DMS79 (cell line): ENCODE measurements around the gene ZNF480.
"Not testable (repeated sequence)": the region's sequence is repeated elsewhere in the genome, so short reads cannot be mapped to it uniquely, and the experiment has no call there.

ENCODE experiments used
- DNase-seq: peaks from one replicate; lab custom pipeline; 2025; lab: John Stamatoyannopoulos, UW

ZNF480 gene

DNA sequence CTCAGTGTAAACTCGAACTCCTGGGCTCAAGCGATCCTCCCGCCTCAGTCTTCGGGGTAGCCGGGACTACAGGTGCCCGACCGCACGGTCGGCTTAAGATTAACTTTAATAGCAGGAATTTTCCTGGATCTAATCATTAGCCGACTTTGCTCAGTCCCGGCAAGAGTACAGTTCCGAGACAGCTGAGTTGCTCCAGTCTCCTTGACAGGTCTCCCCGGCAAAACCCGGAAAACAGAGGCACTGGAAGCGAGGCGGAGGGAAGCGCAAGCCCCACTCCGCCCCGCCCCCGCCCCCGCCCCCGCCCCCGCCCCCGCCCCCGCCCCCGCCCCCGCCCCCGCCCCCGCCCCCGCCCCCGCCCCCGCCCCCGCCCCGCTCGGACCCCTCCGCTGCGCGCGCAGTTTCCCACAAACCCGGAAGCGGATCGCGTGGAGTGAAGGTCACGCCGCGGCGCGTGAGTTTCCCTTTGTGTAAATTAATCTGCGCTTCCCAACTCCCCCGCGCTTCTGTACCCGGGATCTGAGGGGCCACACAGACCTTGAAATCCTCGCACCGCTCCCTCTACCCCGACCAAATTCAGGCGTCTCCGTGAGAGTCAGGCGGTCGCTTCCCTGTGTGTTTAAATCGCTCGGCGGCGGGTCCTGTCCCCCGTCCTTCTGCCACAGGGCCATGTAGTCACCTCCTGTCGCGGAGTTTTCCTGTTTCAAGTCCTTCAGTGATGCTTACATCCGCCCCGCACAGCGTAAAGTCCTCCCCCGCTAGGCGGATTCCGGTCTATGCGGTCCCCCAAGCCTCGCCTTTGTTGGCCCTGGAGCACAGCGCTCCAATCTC, at the start of gene ZNF480:
TSS of gene ZNF480 (plus strand) at position 397 of the 828 bp plus-strand sequence. CDS start 3,244 bp downstream, outside the sequence.
- peak; percentile 72 for DNase-seq

DNA sequence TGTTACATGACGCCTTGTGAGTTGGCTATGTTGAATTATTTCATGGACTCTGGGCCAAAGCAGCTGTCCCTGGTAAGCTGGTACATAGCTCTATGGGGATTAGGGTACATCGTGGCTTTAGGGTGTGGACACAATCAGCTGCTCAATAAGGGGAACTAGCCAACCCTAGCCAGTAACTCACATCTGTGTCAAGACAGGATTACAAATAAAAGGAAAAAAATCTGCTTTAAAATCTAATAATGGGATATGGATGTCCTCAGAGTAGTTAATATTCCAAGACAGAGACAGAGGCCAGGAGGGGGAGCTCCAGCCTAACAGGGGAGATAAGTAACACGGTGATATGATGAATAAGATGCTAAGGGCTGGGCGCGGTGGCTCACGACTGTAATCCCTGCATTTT, 48.7 kb upstream of the ZNF480 start:
- DNase-seq = no peak

DNA sequence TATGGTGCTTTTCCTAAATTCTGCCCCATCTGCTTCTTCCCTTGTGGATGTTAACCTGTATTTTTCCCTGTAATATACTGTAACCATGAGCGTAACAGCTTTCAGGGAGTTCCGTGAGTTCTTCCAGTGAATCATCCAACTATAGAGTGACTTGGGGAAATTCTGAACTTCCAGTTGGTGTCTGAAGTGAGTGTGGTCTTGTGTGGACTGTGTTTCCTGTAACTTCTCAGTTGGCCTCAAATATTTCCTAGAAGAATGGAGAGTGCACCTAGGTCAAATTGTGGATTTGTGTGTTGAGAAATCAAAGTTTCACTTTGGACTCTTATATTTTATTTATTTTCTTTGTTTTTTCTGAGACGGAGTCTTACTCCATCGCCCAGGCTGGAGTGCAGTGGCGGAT, 38.5 kb upstream of the ZNF480 start:
- no peak for DNase-seq

DNA sequence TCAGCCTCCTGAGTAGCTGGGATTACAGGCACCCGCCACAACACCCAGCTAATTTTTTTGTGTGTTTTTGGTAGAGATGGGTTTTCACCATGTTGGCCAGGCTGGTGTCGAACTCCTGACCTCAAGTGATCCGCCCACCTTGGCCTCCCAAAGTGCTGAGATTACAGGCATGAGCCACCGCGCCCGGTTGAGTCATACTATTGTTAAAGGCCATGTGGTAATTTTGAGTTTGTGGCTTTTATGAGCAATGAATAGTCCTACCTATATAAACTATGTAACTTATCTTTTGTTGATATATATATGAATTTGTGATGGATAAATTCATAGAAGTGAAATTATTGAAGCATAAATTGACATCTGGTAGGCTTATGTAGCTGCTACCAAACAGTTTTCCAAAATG, 31.4 kb upstream of the ZNF480 start:
- not testable (repeated sequence) for DNase-seq

DNA sequence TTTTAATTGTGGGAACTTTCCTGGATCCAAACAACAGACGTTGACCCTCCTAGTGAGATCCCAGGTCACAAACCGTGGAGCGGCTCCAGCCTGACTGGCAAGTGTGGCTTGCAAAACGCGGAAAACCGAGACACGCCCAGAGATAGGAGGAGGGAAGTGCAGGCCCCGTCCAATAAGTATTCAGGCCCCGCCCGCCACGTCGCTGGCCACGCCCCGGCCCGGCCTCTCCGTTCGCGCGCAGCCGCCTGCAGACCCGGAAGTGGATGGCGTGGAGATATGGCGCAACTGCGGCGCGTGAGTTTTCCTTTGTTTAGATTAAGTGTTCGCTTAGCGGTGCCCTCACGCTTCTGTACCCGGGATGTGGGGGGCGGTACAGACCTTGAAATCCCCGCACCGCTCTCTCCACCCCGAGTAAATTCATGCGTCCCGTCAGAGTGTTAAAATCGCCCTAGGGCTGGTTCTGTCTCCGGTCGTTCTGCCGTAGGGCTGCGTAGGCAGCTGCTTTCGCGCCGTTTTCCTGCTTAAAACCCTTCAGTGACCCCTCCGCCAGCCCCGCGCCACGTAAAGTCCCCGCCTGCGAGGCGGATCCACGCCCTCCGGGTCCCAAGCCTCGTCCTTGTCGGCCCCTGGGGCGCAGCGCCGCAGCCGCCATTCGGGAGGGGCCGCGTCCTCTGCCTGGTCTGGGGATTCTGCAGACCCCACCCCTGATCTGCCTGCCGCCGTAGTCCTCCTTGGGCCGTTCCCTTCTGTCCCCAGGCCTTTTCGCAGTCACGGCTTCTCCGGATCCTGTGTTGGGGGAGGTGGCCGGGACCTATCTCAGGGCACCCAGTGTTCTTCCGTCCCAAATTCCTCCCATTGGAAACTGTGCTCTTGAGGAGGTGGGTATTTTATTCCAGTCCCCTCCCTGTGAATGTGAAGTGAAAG, 27.4 kb upstream of the ZNF480 start, which contains the start of gene ZNF766:
TSS of gene ZNF766 (plus strand) at position 250 of the 924 bp plus-strand sequence. CDS start at position 277, 27 bp downstream.
- peak; percentile 93 for DNase-seq

DNA sequence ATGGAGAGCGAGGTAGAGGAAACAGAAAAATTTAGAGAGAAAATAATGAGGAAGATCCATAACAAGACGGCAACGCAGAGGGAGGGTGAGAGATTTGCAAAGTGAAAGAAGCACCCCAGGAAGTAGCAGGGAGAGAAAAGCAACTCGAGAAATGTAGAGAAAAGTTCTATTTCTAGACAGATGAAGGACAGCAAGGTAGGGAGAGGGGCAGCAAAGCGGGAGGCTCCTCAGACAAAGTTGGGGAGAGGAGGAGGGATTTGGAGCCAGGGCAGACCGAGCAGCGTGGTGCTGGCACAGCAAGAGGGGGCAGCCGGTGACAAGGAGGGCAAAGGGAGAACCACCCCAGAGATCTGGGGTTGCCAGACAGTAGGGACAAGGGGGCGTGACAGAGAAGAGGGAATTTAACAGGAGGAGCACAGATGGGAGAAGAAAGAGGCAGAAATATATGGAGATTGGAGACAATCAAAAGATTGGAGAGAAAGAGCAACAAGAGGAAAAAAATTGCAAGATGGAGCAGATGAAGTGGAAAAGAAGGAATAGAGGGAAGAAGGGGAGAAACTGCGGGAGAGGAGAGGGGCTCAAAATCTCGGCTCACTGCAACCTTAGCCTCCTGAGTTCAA, 26.6 kb upstream of the ZNF480 start:
- DNase-seq = no peak

DNA sequence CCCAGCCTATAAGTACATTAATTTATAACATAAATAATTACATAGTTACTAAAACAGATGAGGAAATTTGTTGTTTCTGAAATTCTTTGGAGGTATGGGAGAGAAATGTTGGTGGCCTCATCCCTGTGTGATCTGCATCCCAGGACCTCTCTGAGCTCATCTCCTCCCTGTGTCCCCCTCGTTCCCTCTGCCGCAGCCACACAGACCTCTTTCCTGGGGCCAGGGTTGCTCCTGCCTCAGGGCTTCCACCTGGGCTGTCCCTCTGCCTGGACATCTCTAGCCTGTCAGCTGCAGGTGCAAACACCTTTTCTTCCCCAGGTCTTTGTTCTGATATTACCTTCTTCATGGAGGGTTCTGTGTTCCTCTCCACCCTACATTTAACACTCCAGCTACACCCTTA, 23.7 kb upstream of the ZNF480 start:
- DNase-seq = no peak

DNA sequence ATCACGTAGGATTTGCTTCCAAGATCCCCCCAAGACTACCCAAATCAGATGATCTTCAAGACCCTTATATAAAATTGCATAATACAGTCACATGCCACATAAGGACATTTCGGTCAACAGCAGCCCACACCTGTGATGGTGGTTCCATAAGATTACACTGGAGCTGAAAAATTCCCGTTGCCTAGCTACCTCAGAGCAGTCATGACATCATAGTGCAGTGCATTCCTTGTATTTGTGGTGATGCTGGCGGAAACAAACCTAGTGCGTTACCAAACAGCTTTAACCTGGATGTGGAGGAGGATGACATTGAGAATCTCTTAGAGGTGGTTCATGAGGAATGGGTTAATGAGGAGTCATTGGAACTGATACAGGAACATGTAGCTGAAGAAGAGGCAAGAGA, 22.8 kb upstream of the ZNF480 start:
- no peak for DNase-seq

DNA sequence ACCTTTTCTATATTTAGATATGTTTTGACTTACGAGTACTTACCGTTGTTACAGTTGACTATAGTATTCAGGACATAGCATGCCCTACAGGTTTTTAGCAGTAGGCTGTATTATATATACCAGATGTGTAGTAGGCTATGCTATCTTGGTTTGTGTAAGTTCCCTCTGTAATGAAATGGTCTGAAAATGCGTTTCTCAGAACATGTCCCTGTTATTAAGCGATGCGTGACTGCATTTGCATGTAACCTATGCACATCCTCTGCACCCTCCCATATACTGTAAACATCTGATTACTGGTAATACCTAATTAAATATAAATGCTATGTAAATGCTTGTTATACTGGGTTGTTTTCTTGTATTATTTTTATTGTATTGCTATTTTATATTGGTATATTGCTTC, 21.0 kb upstream of the ZNF480 start:
- DNase-seq = no peak

DNA sequence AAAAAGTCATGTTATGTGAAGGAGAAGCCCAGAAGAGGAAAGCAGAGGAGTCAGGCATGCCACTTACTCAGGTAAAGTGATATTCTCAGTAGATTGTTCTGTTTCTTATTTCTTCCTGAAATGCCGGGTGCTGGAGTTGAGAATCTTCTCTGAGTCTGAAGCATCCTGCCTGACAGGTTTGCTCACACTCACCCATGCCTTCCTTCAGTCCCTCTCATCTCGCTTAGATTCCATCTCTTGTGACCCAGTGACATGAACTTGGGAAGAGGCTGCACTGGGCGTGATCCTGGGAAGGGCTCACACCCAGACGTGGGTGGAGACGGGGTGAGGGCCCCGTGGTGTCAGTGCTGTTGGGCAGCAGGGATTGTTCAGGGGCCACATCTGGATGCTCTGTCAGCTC, 19.5 kb upstream of the ZNF480 start:
- no peak for DNase-seq

DNA sequence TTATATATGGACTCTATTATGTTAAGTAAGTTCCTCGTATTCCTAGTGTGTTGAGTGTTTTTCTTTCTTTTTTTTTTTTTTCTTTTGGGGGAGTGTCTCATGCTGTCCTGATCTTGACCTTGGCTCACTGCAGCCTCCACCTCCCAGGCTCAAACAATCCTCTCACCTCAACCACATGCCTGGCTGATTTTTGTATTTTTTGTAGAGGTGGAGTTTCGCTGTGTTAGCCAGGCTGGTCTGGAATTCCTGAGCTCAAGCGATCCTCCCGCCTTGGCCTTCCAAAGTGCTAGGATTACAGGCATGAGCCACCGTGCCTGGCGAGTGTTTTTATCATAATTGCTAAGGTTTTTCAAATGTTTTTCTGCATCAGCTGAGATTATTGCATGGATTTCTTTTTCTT, 10.7 kb upstream of the ZNF480 start:
- no peak for DNase-seq

DNA sequence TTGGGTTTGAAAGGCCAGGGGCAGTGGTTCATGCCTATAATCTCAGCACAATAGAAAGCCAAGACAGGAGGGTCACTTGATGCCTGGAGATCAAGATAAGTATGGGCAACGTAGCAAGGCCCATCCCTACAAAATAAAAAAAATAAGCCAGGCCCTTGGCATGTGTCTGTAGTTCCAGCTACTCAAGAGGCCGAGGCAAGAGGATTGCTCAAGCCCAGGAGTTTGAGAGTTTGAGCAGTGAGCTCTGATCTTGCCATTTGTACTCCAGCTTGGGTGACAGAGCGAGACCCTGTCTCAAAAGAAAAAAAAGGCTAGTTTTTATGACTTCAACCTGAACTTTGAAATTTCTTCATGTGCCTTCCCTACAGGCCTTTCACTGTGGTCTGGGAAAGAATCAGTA, 5.2 kb upstream of the ZNF480 start:
- no peak for DNase-seq

DNA sequence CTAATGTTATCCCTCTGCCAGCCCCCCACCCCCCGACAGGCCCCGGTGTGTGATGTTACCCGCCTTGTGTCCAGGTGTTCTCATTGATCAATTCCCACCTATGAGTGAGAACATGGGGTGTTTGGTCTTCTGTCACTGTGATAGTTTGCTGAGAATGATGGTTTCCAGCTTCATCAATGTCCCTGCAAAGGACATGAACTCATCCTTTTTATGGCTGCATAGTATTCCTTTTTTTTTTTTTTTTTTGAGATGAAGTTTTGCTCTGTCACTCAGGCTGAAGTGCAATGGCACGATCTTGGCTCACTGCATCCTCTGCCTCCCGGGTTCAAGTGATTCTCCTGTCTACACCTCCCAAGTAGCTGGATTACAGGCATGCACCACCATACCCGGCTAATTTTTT, 4.0 kb upstream of the ZNF480 start:
- DNase-seq = not testable (repeated sequence)

DNA sequence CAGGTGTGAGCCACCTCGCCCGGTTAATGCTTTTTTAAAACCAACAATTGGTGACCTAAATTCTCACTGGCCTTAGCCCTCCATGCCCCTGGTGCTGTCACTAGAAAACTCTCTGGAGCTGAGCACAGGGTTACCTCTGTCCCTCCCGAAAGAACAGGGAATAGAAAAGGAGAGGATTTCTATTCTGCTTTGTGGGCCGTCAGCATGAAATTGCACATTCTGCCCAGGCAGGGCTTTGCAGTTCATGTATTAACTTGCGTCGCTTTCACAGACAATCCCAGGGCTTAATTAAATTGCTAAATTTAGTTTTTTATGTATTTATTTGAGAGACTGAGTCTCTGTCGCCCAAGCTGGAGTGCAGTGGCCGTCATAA, 583 bp upstream of the ZNF480 start:
- no peak for DNase-seq

DNA sequence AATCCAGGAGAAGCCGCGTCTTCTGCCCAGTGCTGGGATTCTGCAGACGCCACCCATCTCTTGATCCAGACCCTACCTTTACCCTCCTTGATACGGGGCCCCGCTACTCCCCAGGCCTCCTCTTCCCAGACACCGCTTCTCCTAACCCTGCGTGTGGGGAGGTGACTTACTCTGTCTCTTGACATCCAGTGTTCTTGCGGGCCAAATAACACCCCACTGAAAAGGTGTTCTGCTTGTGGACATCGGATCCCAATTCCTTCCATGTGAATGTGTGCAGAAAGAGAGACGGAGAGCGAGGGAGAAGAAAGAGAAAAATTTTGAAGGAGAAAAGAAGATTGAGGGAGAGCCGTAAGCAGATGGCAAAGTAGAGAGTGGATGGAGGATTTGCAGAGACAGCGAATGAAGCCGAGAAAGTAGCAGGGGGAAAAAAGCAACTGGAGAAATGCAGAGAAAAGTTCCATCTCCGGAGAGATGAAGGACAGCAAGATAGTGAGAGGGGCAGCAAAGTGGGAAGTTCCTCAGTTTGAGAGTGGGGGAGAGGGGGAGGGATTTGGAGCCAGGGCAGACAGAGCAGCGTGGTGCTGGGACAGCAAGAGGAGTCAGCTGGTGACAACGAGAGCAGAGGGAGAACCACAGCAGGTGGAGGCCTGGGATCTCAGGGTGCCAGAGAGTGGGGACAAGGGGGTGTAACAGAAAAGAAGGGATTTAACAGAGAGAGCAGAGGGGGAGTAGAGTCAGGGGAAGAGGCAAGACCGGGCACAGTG, 814 bp downstream of the ZNF480 start:
- peak; percentile 48 for DNase-seq

DNA sequence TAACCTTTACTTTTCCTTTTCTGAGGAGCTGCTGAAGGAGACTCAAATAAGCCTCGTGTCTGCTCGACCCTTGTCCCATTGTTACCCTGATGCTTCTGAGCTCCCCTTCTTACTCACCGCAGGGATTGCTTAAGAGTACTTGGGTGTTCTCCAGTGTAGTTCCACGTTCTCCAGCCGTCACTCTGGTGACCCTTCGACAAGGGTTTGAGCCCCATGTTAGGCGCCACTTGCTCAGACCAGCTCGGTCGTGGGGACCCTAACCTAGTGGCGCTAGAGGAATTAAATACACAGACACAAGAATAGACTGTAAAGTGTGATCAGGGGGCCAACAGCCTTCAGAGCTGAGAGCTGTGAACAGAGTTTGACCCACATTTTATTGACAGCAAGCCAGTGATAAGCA, 10.3 kb downstream of the ZNF480 start:
- DNase-seq = no peak

DNA sequence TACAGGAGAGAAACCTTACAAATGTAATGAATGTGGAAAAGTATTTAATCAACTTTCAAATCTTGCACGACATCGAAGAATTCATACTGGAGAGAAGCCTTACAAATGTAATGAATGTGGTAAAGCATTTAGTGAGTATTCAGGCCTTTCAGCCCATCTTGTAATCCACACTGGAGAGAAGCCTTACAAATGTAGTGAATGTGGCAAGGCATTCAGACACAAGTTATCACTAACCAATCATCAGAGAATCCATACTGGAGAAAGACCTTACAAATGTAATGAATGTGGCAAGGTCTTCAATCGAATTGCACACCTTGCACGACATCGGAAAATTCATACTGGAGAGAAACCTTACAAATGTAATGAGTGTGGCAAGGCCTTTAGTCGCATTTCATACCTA, 25.5 kb downstream of the ZNF480 start:
- DNase-seq = no peak

DNA sequence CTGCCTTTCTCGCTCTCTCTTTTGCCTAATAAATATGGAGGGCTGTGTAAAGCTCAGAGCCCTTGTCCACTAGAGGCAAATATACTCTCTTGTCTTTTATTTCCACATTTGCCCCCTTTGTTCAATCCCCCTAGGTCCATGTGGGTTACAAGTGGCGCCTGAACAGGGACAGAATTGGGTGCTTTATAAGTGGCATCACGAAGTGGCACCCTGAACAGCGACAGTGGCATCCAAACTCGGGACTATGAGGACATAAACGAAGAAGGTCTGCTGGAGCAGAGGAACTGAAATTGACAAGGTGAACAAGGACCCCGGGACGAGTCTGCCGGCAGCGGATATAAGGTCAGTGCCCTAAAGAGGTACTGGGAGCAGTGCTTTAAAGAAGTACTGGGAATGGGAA, 34.8 kb downstream of the ZNF480 start:
- no peak for DNase-seq

DNA sequence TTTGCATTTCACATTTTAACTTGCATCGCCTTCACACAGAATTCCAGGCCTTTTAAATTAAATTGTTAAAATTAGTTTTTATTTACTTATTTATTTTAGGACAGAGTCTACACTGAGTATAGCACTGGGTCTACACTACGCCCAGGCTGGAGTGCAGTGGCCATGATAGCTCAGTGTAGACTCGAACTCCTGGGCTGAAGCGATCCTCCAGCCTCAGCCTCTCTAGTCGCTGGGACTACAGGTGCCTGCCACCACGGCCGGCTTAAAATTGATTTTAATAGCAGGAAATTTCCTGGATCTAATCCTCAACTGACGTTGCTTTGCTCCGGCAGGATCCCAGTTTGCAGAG, 38.8 kb downstream of the ZNF480 start:
- no peak for DNase-seq

DNA sequence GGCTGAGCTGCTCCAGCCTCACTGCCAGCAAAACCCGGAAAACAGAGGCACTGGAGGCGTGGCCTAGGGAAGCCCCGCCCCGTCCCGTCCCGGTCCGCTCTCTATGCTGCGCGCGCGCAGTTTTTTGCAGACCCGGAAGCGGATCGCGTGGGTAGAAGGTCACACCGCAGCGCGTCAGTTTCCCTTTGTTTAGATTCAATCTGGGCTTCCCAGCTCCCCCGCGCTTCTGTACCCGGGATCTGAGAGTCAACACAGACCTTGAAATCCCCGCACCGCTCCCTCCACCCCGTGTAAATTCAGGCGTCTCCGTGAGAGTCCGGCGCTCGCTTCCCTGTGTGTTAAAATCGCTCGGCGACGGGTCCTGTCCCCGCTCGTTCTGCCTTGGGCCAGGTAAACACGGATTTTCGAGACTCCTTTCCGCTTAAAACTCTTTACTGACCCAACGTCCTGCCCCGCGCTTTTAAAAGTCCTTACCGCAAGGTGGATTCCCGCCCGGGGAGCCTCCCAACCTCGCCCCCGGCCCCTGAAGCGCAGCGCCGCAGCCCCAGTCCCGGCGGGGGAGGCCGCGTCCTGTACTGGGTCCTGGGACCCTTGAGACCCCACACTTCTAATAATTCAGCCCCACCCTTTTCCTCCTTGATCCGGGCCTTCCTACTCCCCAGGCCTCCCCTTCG, 39.3 kb downstream of the ZNF480 start, which contains the start of gene ZNF610:
TSS of gene ZNF610 (plus strand) at position 127 of the 674 bp plus-strand sequence. CDS start 12,930 bp downstream, outside the sequence.
- DNase-seq = peak; percentile 58

DNA sequence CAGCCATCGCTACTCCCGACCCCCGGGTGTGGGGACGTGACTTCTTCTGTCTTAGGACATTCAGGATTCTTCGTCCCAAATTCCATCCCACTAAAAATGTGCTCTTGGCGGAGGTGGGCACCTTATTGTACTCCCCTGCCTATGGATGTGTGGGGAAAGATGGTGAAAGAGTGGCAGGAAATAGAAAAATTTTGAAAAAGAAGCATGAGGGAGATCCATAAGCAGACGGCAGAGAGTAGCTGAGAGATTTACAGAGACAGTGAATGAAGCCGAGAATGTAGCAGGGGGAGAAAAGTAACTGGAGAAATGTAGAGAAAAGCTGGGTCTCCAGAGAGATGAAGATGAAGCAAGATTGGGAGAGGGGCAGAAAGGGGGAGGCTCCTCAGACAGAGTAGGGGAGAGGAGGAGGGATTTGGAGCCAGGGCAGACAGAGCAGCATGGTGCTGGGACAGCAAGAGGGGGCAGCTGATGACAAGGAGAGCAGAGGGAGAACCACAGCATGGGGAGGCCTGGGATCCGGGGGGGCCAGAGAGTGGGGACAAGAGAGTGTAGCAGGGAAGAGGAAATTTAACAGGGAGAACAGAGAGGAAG, 39.9 kb downstream of the ZNF480 start:
- DNase-seq = no peak
